ENCODE data around the gene APLP2. TPM values are rescaled to one million over a fixed set of nuclear protein-coding genes. Genes with fewer than 3 reads are reported as not detected.
"Not testable (repeated sequence)": the region's sequence is repeated elsewhere in the genome, so short reads cannot be mapped to it uniquely, and the experiment has no call there.

APLP2 gene
- total RNA-seq, 3 donors from 2014 or later (not counting 1 experiment from before 2014, with no cell fraction given) = 99.8 to 119 (median 116) TPM

DNA sequence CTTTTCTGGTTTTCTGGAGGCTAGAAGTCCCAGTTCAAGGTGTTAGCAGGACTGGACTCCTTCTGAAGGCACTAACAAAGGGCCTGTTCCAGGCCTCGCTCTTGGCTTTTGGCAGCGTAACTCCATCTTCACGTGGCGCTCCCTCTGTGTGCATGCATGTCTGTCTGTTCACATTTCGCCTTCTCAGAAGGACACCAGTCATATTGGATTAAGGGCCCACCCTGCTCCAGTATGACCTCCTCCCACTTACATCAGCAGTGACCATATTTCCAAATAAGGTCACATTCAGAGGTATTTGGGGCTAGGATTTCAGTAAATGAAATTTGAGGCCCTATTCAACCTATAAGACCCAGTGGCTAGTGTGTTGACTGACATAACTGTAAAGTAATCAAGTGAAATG, 20.0 kb downstream of the APLP2 start:
- H3K9me3 Mint-ChIP-seq = no peaks in the 10 kb centered on the region
- no peak for ATAC-seq
- H3K4me1 ChIP-seq (ENCODE audit: control insufficient read depth, insufficient read depth, low read length) = peaks cover 6% of the 10 kb centered on the region
- DNase-seq = no peak
- H3K4me1 Mint-ChIP-seq = peaks cover 45 to 48% of the 10 kb centered on the region in 2 donors
- no peak overlapping the region for H3K4me3 Mint-ChIP-seq
- TF ChIP-seq, protein P1, sequence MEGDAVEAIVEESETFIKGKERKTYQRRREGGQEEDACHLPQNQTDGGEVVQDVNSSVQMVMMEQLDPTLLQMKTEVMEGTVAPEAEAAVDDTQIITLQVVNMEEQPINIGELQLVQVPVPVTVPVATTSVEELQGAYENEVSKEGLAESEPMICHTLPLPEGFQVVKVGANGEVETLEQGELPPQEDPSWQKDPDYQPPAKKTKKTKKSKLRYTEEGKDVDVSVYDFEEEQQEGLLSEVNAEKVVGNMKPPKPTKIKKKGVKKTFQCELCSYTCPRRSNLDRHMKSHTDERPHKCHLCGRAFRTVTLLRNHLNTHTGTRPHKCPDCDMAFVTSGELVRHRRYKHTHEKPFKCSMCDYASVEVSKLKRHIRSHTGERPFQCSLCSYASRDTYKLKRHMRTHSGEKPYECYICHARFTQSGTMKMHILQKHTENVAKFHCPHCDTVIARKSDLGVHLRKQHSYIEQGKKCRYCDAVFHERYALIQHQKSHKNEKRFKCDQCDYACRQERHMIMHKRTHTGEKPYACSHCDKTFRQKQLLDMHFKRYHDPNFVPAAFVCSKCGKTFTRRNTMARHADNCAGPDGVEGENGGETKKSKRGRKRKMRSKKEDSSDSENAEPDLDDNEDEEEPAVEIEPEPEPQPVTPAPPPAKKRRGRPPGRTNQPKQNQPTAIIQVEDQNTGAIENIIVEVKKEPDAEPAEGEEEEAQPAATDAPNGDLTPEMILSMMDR (IDR thresholded peaks at IDR 0.05) = no peak
- no peaks in the 10 kb centered on the region for H3K36me3 ChIP-seq (ENCODE audit: control insufficient read depth, insufficient read depth, low read length)
- H3K36me3 Mint-ChIP-seq = no peaks in the 10 kb centered on the region
- H3K9me3 ChIP-seq (ENCODE audit: control insufficient read depth, insufficient read depth, low read length) = no peaks in the 10 kb centered on the region
- no peaks in the 10 kb centered on the region for H3K27me3 ChIP-seq (ENCODE audit: control insufficient read depth, insufficient read depth, low read length)
- intact Hi-C loops (cut with micrococcal nuclease) = no loop called here
- no peak overlapping the region for H3K27ac ChIP-seq (ENCODE audit: low read length)
- H3K4me3 ChIP-seq (ENCODE audit: low read length) = no peak overlapping the region
- 96% methylated on average over 5 of the region's 5 CpGs for WGBS (ENCODE audit: insufficient coverage)
- H3K27ac Mint-ChIP-seq = peak overlapping the region in 1 of 2 donors; percentile 9
- no peaks in the 10 kb centered on the region for H3K27me3 Mint-ChIP-seq (ENCODE audit: low read depth in 2 of 2)

DNA sequence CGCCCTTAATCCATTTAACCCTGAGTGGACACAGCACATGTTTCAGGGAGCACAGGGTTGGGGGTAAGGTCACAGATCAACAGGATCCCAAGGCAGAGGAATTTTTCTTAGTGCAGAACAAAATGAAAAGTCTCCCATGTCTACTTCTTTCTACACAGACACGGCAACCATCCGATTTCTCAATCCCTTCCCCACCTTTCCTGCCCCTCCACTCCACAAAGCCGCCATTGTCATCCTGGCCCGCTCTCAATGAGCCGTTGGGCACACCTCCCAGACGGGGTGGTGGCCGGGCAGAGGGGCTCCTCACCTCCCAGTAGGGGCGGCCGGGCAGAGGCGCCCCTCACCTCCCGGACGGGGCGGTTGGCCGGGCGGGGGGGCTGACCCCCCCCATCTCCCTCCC, 20.8 kb downstream of the APLP2 start:
- ATAC-seq; H3K9me3 ChIP-seq (ENCODE audit: control insufficient read depth, insufficient read depth, low read length); intact Hi-C loops (cut with micrococcal nuclease); H3K27me3 ChIP-seq (ENCODE audit: control insufficient read depth, insufficient read depth, low read length); H3K9me3 Mint-ChIP-seq; H3K4me3 Mint-ChIP-seq; H3K36me3 Mint-ChIP-seq; H3K36me3 ChIP-seq (ENCODE audit: control insufficient read depth, insufficient read depth, low read length); H3K4me3 ChIP-seq (ENCODE audit: low read length); H3K4me1 ChIP-seq (ENCODE audit: control insufficient read depth, insufficient read depth, low read length); H3K27me3 Mint-ChIP-seq (ENCODE audit: low read depth in 2 of 2); DNase-seq; H3K27ac ChIP-seq (ENCODE audit: low read length); H3K27ac Mint-ChIP-seq: not testable (repeated sequence)
- 92% methylated on average over 5 of the region's 16 CpGs for WGBS (ENCODE audit: insufficient coverage)
- H3K4me1 Mint-ChIP-seq = peaks cover 53 to 56% of the 10 kb centered on the region in 2 donors

DNA sequence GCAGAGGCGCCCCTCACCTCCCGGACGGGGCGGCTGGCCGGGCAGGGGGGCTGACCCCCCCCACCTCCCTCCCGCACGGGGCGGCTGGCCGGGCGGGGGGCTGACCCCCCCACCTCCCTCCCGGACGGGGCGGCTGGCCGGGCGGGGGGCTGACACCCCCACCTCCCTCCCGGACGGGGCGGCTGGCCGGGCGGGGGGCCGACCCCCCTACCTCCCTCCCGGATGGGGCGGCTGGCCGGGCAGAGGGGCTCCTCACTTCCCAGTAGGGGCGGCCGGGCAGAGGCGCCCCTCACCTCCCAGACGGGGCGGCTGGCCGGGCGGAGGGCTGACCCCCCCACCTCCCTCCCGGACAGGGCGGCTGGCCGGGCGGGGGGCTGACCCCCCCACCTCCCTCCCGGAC, 21.5 kb downstream of the APLP2 start:
- ATAC-seq; H3K27ac Mint-ChIP-seq; H3K27me3 Mint-ChIP-seq (ENCODE audit: low read depth in 2 of 2); intact Hi-C loops (cut with micrococcal nuclease); H3K36me3 Mint-ChIP-seq; H3K9me3 ChIP-seq (ENCODE audit: control insufficient read depth, insufficient read depth, low read length); H3K9me3 Mint-ChIP-seq; H3K27ac ChIP-seq (ENCODE audit: low read length); H3K27me3 ChIP-seq (ENCODE audit: control insufficient read depth, insufficient read depth, low read length); H3K4me3 ChIP-seq (ENCODE audit: low read length); H3K36me3 ChIP-seq (ENCODE audit: control insufficient read depth, insufficient read depth, low read length); H3K4me3 Mint-ChIP-seq; DNase-seq; H3K4me1 ChIP-seq (ENCODE audit: control insufficient read depth, insufficient read depth, low read length): not testable (repeated sequence)
- 96% methylated on average over 16 of the region's 36 CpGs for WGBS (ENCODE audit: insufficient coverage)
- peaks cover 57 to 58% of the 10 kb centered on the region in 2 donors for H3K4me1 Mint-ChIP-seq

GRCh38 chr11:130092661-130093060, 23.0 kb downstream of the APLP2 start:
- TF ChIP-seq, protein P1 (IDR thresholded peaks at IDR 0.05) = no peak
- Histone ChIP-seq H3K4me3 (ENCODE audit: low read length) (no peak overlapping the region), H3K4me1 (ENCODE audit: control insufficient read depth, insufficient read depth, low read length) (peaks cover under 1% of the 10 kb centered on the region), H3K27me3 (ENCODE audit: control insufficient read depth, insufficient read depth, low read length) (no peaks in the 10 kb centered on the region), H3K27ac (ENCODE audit: low read length) (no peak overlapping the region), H3K9me3 (ENCODE audit: control insufficient read depth, insufficient read depth, low read length) (no peaks in the 10 kb centered on the region), H3K36me3 (ENCODE audit: control insufficient read depth, insufficient read depth, low read length) (no peaks in the 10 kb centered on the region)
- ATAC-seq (no peak), DNase-seq (no peak)
- intact Hi-C loops (cut with micrococcal nuclease) = no loop called here
- no peaks in the 10 kb centered on the region for H3K27me3 Mint-ChIP-seq (ENCODE audit: low read depth in 2 of 2)
- whole genome bisulfite sequencing (ENCODE audit: insufficient coverage) = 93% methylated on average over 4 of the region's 4 CpGs
- peaks cover 42 to 50% of the 10 kb centered on the region in 2 donors for H3K4me1 Mint-ChIP-seq
- no peak overlapping the region for H3K4me3 Mint-ChIP-seq
- no peak overlapping the region for H3K27ac Mint-ChIP-seq
- H3K36me3 Mint-ChIP-seq = no peaks in the 10 kb centered on the region
- H3K9me3 Mint-ChIP-seq = no peaks in the 10 kb centered on the region

Data from natural killer cell (primary cell).